ENCODE measurements around the gene FAM81A.
"Not testable (repeated sequence)": the region's sequence is repeated elsewhere in the genome, so short reads cannot be mapped to it uniquely, and the experiment has no call there.

Gene FAM81A

GRCh38 chr15:59437817-59438624 lies at the start of gene FAM81A:
Gene FAM81A, plus strand, starts transcription at chr15:59438186. Its CDS starts 20,441 bp downstream, at chr15:59458627.
- peak; percentile 49 for DNase-seq

- no peak for DNase-seq
These were observed 49.3 kb upstream of the FAM81A start for GRCh38 chr15:59388670-59389069.

GRCh38 chr15:59392299-59392698 lies 45.7 kb upstream of the FAM81A start:
- DNase-seq: no peak

- no peak for DNase-seq
These were observed 43.8 kb upstream of the FAM81A start for GRCh38 chr15:59394166-59394661.

- DNase-seq: no peak
These were observed 41.8 kb upstream of the FAM81A start for GRCh38 chr15:59396211-59396610.

GRCh38 chr15:59396679-59397078 lies 41.3 kb upstream of the FAM81A start:
- no peak for DNase-seq

GRCh38 chr15:59398220-59398619 lies 39.8 kb upstream of the FAM81A start:
- DNase-seq: no peak

- DNase-seq: no peak
These were observed 38.4 kb upstream of the FAM81A start for GRCh38 chr15:59399465-59400102.

- DNase-seq: no peak
These were observed 37.7 kb upstream of the FAM81A start for GRCh38 chr15:59400103-59400813.

- not testable (repeated sequence) for DNase-seq
These were observed 36.7 kb upstream of the FAM81A start for GRCh38 chr15:59401051-59401823.

GRCh38 chr15:59401824-59402569 lies 36.0 kb upstream of the FAM81A start:
- DNase-seq: peak; percentile 73

GRCh38 chr15:59405079-59405478 lies 32.9 kb upstream of the FAM81A start:
- no peak for DNase-seq

GRCh38 chr15:59406446-59406845 lies 31.5 kb upstream of the FAM81A start:
- DNase-seq: no peak

GRCh38 chr15:59407946-59408345 lies 30.0 kb upstream of the FAM81A start:
- DNase-seq: no peak

GRCh38 chr15:59410391-59410896 lies 27.5 kb upstream of the FAM81A start:
- DNase-seq: no peak

GRCh38 chr15:59413577-59413976 lies 24.4 kb upstream of the FAM81A start:
- DNase-seq: no peak

- no peak for DNase-seq
These were observed 21.2 kb upstream of the FAM81A start for GRCh38 chr15:59416816-59417215.

GRCh38 chr15:59419170-59419569 lies 18.8 kb upstream of the FAM81A start:
- no peak for DNase-seq

- no peak for DNase-seq
These were observed 17.9 kb upstream of the FAM81A start for GRCh38 chr15:59420108-59420507.

GRCh38 chr15:59420986-59421618 lies 16.9 kb upstream of the FAM81A start:
- no peak for DNase-seq

- no peak for DNase-seq
These were observed 13.4 kb upstream of the FAM81A start for GRCh38 chr15:59424616-59425015.
